NOMO-1 treated with dmso at 0.1 percent for 144 hours (cell line): ENCODE data around the gene GAREM2.
A peak's percentile ranks its signal among the peaks of the same experiment; 100 is the strongest.

Source experiments
- DNase-seq: peaks from one replicate; lab custom pipeline; 2025; ENCODE audit not compliant: unreplicated experiment; lab: John Stamatoyannopoulos, UW

The GAREM2 gene

DNA sequence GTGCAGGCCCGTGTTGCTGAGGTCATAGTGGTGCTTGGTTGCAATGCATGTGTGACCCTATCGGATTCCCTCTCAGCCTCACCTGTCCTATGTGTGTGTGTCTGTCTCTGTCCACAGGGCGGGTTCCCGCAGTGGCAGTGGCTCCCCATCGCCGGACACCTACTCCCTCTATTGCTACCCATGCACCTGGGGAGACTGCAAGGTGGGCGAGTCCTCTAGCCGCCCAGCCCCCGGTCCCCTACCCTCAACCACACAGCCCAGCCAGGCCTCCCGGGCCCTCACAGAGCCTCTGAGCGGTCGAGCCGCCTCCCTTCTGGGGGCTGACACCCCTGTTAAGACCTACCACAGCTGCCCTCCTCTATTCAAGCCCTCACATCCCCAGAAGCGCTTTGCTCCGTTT lies 14.2 kb downstream of the GAREM2 start:
- DNase-seq, result no peak

GRCh38 chr2:26187537-26188104 lies 14.7 kb downstream of the GAREM2 start:
- no peak for DNase-seq

GRCh38 chr2:26189123-26189522 lies 16.2 kb downstream of the GAREM2 start:
- no peak for DNase-seq

DNA sequence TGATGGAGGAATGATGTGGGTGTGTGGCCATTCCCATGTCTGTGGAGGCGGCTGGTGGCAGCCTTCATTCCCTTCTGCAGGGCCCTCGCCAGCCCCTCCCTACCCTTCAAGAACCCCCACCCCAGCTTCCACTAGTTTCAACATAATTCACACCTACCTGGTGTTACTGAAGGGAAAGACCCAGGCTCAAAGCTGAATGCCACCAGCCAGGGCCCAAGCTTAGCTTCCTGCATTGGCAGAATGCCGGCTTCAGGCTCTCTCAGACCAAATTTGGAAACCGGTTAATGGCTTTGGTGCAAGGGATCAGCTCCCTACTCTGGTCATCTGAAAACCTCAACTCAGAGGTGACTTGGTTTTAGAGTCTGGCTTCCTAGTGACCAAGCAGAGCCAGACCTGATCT lies 16.9 kb downstream of the GAREM2 start:
- no peak for DNase-seq

DNA sequence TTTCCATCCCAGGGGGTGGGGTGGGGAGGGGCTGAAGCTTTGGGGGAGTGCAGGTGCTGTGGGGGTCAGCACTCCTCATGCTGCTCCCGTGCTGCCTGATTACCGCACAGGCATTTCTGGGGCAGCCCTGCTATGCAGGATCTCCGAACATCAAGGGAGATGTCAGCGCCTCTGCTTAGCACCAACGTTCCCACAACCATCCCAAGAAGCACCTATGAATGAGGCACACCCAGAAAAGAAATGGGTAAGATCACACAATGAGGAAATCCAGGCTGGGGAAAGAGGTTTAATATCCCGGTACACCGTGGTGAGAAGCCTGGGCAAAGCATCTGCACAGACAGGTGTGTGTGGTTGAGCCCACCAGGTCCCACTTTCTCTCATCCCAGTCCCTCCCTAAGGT lies 17.5 kb downstream of the GAREM2 start:
- no peak for DNase-seq

DNA sequence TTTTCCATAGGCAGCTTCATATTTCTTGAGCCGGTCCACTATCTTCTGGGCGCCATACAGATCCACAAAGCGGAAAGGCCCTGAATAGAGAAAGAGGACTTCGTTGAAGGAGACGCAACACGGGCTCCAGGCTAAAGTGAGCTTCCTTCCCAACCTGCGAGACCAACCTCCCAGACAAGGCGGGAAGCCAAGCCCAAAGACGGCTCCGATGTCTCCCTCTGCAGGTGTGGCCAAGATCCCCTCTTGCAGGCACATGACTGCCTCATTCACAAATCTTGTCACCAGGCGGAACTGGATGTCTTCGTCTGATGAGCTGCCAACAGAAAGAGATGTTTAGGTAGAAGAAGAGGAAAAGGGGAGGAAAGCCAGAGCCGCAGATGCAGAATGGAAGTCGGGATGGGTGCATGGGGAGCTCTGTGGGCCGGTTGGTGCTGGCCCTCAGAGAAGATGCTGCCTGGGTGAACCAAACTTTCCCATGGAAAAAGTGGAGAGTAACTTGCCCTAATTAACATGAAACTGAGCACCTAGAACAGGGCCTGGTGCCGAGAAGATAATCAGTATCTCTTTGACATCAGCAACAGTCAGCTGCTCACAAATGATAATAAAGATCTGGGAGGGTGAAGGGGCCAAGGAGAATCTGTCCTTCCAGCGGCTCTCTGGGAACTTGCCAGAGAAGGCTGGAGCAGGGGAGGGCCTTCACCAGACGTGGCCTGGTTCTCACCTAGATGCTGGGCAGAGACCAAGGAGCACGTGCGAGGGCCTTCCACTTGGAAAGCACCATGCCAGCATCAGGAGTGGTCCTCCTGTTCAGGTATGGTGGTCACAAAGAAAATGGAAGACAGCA lies 18.6 kb downstream of the GAREM2 start:
- no peak for DNase-seq

- no peak for DNase-seq
Observed at GRCh38 chr2:26193578-26194231, 20.8 kb downstream of the GAREM2 start.

GRCh38 chr2:26195040-26195984 lies 22.4 kb downstream of the GAREM2 start:
- DNase-seq, result no peak

DNA sequence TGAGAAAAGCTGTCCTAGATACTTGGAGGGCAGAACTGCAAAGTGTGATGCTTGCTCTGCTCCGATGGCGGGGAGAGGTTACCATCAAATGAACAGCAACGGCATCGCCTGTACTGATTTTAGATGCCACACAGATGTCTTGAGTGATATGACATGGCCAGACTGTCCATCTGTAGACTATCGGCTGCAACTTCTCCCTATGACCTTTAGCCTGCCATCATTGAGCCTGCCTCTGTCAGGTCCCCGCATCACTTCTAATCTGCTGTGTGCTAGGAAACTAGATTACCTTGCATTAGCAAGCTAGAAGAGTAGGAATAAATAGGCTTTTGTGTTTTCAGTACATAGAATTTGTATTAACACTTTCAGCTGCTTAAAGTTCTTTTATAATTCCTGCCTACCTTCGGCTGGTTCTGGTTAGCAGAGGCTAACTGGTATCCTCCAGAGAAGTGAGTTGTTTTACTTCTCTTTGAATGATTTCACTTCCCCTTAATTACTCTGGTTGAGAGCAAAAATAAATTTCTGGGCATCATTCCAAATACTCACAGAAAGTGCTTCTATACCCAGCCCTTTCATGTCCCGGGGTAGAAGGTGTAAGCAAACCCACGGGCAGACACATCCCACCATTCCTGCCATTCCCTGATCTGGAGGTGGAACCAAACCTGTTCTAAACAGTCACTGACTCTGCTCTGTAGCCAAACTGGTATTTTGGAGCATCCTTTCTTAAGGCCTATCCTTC lies 24.0 kb downstream of the GAREM2 start:
- DNase-seq, result peak; percentile 56

GRCh38 chr2:26197516-26197915 lies 24.6 kb downstream of the GAREM2 start:
- DNase-seq, result no peak

- no peak for DNase-seq
Observed at GRCh38 chr2:26202981-26203490, 30.1 kb downstream of the GAREM2 start.

GRCh38 chr2:26203906-26204305 lies 31.0 kb downstream of the GAREM2 start:
- DNase-seq, result no peak

DNA sequence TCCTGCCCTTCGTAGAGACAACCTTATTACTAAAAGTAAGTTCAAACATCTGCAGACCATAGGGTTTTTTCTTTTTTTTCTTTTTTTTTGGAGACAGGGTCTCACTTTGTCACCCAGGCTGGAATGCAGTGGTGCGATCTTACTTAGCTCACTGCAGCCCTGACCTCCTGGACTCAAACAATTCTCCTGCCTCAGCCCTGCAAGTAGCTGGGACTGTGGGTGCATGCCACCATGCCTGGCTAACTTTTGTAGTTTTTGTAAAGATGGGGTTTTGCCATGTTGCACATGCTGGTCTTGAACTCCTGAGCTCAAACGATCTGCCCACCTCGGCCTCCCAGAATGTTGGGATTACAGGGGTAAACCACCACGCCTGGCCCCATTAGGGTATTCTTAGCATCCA lies 39.1 kb downstream of the GAREM2 start:
- DNase-seq, result no peak

DNA sequence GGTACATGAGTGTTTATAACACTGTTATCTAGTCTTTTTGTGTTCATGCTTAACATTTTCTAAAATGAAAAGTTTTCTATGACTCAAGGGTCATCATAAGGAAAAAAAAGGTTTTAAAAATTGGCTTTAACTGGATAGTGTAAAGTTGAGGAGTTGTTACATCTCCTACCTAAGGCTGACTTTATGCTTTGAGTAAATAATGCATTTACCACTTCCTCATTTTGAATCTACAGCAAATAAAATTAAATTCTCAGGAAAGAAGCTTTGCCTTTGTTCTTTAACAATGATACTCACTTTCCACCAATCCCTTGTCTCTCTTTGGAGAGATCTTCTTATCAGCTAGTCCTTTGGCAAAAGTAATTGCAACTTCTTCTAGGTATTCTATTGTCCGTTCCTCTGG lies 41.9 kb downstream of the GAREM2 start:
- DNase-seq, result no peak

- DNase-seq, result no peak
Observed at GRCh38 chr2:26215833-26216232, 42.9 kb downstream of the GAREM2 start.

DNA sequence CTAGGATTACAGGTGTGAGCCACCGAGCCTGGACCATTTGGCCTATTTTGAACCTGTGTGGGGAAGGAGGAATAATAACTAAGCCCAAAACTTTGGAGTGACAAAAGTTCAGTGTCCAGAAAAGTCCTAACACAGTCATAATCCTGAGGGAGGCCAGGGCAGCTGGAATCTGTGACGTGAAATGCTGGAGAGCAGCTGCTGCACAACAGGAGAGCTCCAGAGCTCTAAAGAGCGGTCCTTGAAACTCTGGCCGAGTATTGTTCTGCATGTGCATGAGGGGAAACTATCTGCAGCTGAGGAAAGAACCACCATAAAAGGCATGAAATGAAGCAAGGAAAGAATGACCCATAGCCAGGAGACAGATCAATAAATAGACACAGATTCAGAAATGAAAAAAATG lies 43.7 kb downstream of the GAREM2 start:
- DNase-seq, result no peak

DNA sequence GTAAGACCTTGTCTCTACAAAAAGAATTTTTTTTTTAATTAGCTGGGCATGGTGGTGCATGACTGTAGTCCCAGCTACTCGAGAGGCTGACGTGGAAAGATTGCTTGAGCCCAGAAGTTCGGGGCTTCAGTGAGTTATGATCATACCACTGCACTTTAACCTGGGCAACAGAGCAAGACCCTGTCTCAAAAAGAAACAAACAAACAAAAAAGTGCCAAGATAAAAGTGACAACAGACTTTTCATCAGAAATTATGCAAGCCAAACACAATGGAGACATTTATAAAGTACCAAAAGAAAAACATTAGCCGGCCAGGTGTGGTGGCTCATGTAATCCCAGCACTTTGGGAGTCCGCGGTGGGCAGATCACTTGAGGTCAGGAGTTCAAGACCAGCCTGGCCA lies 44.8 kb downstream of the GAREM2 start:
- DNase-seq, result no peak

DNA sequence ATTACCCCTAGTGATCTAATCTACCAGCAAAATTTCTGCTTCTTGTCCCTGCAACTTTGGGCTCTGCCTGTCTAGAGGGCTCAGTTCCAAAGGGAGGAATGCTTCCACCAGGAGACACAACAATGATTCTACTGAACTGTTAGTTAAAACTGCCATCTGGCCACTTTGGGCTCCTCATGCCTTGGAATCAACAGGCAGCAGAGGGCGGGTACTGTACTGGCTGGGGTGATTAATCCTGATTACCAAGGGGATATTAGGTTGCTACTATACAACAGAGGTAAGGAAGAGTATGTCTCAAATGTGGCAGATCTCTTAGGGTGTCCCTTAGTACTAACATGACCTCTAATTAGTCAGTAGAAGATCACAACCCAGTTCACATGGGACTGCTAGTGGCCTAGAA lies 50.1 kb downstream of the GAREM2 start:
- DNase-seq, result no peak

DNA sequence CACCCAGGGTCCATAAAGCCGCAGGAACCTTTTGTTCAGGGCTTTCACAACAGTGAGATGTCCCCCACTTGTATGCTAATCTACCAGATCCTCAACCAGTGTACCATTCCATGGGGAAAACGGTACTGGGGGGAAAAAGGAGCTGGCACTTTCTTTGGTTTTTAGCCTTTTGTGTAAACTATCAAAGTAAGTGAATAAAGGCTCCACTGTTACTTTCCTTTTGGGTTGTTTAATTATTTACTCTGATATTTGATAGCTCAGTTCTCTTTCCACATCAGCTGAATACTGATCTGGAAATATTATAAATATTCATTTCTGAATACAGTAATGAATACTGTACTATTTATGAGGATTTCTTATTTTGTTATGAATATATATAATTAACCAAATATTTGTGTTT lies 51.2 kb downstream of the GAREM2 start:
- no peak for DNase-seq

DNA sequence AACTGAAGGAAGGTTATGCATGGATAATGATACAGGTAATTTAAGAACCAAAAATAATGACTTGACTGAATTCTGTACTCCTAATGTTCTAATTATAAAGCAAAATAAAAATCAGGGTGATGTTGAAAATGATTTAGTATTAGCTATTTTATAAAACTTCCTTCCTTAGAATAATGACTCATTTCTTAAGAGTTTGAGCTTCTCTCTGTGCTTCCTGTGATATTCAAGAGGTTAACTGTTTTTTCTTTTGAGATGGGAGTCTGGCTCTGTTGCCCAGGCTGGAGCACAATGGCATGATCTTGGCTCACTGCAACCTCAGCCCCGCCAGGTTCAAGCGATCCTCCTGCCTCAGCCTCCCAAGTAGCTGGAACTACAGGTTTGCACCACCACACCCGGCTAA lies 56.7 kb downstream of the GAREM2 start:
- no peak for DNase-seq
